ENCODE results near the gene EFNA3.

EFNA3 gene

DNA sequence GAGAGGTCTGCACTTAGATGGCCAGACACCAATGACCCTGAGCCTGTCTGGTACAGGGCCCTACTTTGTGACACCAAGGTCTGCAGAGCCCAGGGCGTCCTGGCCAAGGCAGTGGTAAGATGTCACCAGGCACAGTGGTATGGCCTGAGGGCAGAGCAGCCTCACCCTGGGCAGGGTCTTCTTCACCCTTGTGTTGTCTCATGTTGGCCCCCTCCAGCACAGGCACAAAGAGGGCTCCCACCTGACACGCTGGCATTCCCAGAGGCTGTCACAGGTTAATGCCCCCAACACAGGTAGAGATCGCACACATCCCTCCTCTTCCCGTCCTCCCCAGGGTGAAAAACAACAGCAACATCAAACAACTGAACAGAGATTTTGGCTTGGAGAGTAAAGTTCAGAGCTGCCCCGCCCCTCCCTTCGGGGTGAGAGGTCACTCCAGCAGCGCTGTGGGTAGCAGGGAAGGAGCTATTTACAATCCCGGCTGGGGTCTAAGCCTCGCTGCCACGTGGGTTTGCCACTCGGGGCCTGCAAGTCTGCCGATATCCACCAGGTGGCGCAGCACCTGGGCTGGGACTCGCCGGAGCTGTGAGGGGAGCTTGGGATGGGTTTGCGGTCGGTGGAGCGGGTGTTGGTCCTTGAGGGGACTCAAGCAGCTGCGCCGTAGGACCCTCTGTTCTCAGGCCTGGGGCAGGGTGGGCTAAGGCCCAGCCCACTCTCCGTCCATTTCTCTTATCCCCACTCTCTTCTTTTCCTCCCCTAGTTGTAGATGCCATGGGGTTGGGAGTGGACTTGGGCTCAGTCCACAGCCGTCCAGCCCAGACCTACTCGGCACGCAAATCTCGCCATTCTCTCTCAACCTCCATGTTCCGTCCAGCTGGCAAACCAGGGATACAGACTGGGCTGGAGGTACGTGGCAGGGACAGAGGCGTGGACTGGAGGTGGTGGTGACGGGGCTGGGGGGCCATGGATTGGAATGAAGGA is 12.7 kb downstream of the EFNA3 start:
- Mint-ChIP-seq H3K27me3 (ENCODE audit: low read depth) (peaks cover 20% of the 10 kb centered on the region), H3K27ac (no peak overlapping the region), H3K36me3 (ENCODE audit: low read depth) (no peaks in the 10 kb centered on the region), H3K4me3 (peak overlapping the region; percentile 1), H3K4me1 (ENCODE audit: low read depth) (peaks cover 4% of the 10 kb centered on the region), H3K9me3 (no peaks in the 10 kb centered on the region)
- peak; percentile 70 for DNase-seq (ENCODE audit: low spot score)

DNA sequence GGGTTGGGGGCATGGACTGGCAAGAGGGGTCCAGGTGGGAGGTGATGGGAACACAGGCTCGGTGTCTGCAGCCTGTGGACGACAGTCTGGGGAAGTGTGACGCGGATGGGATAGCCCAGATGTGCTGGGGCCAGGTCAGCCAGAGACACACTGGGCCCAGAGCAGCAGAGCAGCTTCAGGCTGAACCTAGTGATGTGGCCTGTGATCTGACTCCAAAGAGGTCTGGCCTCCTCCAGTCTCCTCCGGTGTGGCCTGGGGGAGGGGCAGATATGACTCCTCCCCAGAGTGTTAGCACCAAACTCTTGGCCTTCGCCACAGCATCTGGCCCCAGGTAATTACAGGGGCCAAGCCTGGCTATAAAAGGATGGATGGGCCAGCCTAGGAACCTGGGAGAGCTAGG is 13.5 kb downstream of the EFNA3 start:
- Mint-ChIP-seq H3K36me3 (ENCODE audit: low read depth) (no peaks in the 10 kb centered on the region), H3K4me1 (ENCODE audit: low read depth) (peaks cover 4% of the 10 kb centered on the region), H3K4me3 (no peak overlapping the region), H3K27ac (no peak overlapping the region), H3K9me3 (no peaks in the 10 kb centered on the region), H3K27me3 (ENCODE audit: low read depth) (peaks cover 24% of the 10 kb centered on the region)
- no peak for DNase-seq (ENCODE audit: low spot score)

DNA sequence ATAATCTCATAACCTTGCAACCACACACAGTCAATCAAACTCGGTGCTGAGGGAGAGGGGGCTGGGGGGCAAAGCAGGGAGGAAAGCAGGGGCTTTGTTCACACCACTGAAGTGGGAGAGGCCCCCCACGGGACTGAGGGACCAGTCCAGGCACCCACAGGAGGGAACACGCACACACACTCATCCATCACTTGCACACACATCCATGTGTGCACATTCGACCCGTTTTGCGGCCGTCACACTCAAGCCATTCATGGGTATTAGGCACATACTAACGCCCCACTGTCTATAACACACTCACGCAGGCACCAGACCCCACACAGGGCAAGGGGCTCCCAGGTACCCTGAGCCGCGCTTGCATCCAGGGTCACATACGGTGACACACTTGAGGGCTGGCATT is 14.0 kb downstream of the EFNA3 start:
- no peaks in the 10 kb centered on the region for H3K36me3 Mint-ChIP-seq (ENCODE audit: low read depth)
- no peak overlapping the region for H3K27ac Mint-ChIP-seq
- DNase-seq (ENCODE audit: low spot score): no peak
- H3K4me3 Mint-ChIP-seq: no peak overlapping the region
- H3K9me3 Mint-ChIP-seq: no peaks in the 10 kb centered on the region
- H3K4me1 Mint-ChIP-seq (ENCODE audit: low read depth): peaks cover 4% of the 10 kb centered on the region
- peaks cover 24% of the 10 kb centered on the region for H3K27me3 Mint-ChIP-seq (ENCODE audit: low read depth)

DNA sequence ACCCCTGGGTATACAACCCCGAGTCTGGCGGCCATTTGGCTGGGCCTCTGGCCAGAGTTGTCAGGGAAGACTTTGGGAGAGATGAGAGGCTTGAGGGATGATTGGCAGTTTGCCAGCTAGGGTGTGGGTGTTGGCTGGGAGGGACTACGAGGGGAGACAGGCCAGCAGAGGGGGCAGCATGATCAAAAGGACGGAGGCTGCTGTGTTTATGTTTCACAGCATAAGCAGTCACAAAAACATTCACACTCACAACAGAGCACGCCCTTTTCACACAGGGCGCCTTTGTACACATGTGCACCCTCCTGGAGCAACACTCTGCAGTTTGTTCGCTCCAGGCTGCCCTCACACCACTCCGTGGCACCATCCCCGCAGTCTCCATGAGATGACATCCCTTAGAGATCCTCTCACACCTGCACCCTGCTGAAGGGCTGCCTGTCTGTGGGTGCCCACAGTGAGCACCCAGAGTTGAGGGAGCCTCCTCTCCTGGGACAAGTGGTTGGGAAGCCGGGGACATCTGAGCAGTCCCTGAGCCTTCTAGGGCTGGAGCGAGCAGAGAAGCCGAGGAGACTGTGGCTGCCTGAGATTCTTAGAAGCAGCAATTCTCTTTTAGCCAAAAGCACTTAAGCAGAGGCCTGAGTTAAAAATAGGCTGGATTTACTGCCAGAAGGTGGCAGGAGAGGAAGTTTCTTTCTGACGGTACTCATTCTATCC is 15.4 kb downstream of the EFNA3 start:
- H3K4me3 Mint-ChIP-seq: no peak overlapping the region
- H3K36me3 Mint-ChIP-seq (ENCODE audit: low read depth): no peaks in the 10 kb centered on the region
- H3K4me1 Mint-ChIP-seq (ENCODE audit: low read depth): peaks cover 4% of the 10 kb centered on the region
- no peak for DNase-seq (ENCODE audit: low spot score)
- H3K27me3 Mint-ChIP-seq (ENCODE audit: low read depth): peaks cover 24% of the 10 kb centered on the region
- no peak overlapping the region for H3K27ac Mint-ChIP-seq
- H3K9me3 Mint-ChIP-seq: no peaks in the 10 kb centered on the region

DNA sequence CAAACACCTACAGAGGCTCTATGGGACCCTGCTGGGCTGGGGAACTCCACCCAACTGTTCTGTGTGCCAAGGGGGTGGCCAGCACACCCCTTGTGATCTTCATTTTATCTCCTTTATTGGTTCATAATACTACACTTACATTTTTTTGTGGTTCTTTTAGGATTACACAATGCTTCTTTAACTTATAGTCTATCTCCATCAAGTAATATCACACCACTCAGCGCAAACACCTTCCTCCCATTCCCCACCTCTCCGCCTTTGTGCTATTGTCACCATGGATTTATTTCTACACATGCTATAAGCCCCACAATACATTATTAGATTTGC is 15.9 kb downstream of the EFNA3 start:
- no peak for DNase-seq (ENCODE audit: low spot score)
- no peaks in the 10 kb centered on the region for H3K9me3 Mint-ChIP-seq
- H3K27ac Mint-ChIP-seq: no peak overlapping the region
- no peak overlapping the region for H3K4me3 Mint-ChIP-seq
- no peaks in the 10 kb centered on the region for H3K36me3 Mint-ChIP-seq (ENCODE audit: low read depth)
- peaks cover 24% of the 10 kb centered on the region for H3K27me3 Mint-ChIP-seq (ENCODE audit: low read depth)
- peaks cover 4% of the 10 kb centered on the region for H3K4me1 Mint-ChIP-seq (ENCODE audit: low read depth)

DNA sequence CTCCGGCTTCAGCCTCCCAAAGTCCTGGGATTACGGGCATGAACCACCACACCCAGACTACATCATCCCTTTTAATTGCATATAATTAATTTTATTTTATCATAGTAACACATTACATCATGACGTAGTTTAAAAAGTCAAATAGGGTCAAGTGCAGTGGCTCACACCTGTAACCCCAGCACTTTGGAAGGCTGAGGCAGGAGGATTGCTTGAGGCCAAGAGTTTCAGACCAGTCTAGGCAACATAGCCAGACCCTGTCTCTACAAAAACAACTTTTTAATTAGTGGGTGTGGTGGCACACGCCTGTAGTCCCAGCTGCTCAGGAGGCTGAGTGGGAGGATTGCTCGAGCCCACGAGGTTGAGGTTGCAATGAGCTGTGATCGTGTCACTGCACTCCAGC is 20.7 kb downstream of the EFNA3 start:
- Mint-ChIP-seq H3K4me3 (no peak overlapping the region), H3K27me3 (ENCODE audit: low read depth) (peaks cover 22% of the 10 kb centered on the region), H3K36me3 (ENCODE audit: low read depth) (no peaks in the 10 kb centered on the region), H3K9me3 (no peaks in the 10 kb centered on the region), H3K27ac (no peak overlapping the region), H3K4me1 (ENCODE audit: low read depth) (no peaks in the 10 kb centered on the region)
- no peak for DNase-seq (ENCODE audit: low spot score)

DNA sequence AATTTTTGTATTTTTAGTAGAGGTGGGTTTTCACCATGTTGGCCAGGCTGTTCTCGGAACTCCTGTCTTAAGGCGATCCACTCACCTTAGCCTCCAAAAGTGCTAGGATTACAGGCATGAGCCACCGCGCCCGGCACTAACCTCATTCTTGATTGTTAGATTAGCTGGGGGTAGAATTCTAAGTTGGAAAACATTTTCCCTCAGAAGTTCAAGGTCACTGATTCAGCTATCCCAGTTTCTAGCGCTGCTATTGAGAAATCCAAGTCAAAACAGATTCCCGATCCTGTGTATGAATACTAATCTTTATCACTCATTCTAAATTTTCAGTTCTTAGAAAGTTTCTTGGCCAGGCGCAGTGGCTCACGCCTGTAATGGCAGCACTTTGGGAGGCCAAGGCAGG is 24.7 kb downstream of the EFNA3 start:
- H3K4me1 Mint-ChIP-seq (ENCODE audit: low read depth): no peaks in the 10 kb centered on the region
- peaks cover 6% of the 10 kb centered on the region for H3K27me3 Mint-ChIP-seq (ENCODE audit: low read depth)
- H3K9me3 Mint-ChIP-seq: no peaks in the 10 kb centered on the region
- H3K4me3 Mint-ChIP-seq: no peak overlapping the region
- no peaks in the 10 kb centered on the region for H3K36me3 Mint-ChIP-seq (ENCODE audit: low read depth)
- H3K27ac Mint-ChIP-seq: no peak overlapping the region
- no peak for DNase-seq (ENCODE audit: low spot score)

DNA sequence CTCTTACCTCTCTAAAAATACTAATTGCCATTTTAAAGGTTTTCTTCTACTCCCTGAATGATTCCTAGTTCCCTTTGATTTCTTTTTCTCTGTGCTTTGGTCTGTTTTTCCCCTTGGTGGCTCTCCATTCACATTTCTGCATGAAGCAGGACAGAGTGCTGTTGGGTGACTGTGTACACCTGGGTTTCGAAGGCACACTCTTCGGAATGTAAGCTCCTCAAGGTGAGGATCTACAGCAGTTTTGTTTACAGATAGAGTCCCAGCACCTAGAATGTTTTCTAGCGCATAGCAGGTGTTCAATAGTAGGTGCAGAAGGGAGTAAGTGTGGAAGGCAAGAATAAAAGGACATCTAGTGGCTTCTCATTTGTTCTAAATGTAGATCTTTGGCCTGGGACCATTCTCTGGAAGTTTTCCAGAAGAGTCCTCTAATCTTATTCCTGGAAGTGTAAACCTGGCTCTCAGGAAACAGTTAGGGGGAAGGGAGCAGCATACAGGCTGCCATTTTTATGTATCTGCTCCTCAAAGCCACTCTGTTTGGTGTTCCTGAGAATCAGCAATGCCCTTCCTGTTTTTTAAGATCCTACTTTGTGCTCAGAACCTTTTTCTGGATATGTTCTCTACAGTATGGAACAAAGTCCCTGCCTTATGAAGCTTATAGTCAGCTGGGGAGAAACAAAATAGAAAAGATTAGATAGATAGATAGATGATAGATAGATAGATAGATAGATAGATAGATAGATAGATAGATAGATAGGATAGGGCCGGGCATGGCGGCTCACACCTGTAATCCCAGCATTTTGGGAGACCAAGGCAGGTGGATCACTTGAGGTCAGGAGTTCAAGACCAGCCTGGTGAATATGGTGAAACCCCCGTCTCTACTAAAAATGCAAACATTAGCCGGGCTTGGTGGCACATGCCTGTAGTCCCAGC is 26.2 kb downstream of the EFNA3 start:
- Mint-ChIP-seq H3K4me1 (ENCODE audit: low read depth) (no peaks in the 10 kb centered on the region), H3K36me3 (ENCODE audit: low read depth) (no peaks in the 10 kb centered on the region), H3K27ac (no peak overlapping the region), H3K9me3 (no peaks in the 10 kb centered on the region), H3K27me3 (ENCODE audit: low read depth) (peaks cover 6% of the 10 kb centered on the region), H3K4me3 (no peak overlapping the region)
- DNase-seq (ENCODE audit: low spot score): no peak

DNA sequence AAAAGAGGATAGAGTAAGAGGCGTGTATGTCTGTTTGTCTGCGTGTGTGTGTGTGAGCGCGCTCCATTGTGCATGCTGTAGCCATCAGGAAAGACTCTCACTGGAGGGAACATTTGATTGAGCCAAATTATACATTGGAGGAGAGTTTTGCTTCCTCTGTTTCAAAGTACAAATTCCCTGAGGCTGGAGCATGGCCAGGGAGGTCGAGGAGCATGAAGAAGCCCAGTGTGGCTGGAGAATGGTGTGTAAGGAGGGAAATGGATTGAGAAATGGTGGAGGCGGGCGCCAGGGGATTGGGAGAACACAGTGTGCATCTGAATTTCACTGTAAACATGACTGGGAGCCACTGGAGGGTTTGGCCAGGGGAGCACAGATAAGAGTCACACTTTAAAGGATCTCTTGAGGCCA is 27.0 kb downstream of the EFNA3 start:
- DNase-seq (ENCODE audit: low spot score): no peak
- Mint-ChIP-seq H3K4me3 (no peak overlapping the region), H3K27ac (no peak overlapping the region), H3K36me3 (ENCODE audit: low read depth) (no peaks in the 10 kb centered on the region), H3K4me1 (ENCODE audit: low read depth) (no peaks in the 10 kb centered on the region), H3K27me3 (ENCODE audit: low read depth) (peaks cover 6% of the 10 kb centered on the region), H3K9me3 (no peaks in the 10 kb centered on the region)

DNA sequence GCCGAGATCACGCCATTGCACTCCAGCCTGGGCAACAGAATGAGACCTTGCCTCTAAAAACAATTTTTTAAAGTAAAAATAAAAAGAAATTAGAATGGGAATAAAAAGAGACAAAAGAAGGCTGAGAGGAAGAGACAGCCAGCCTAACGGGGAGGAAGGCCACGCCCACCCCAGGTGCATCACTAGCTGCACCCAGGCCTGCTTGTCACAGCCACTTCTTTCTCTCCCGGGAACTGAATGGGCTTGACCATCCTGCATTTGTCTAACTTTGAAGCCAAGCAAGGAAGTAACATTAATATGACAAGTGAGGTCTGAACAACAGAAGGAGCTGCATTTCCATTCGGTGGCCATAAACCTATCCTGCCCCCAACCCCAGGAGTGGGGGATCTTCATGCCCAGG is 28.2 kb downstream of the EFNA3 start:
- H3K9me3 Mint-ChIP-seq: no peaks in the 10 kb centered on the region
- H3K27ac Mint-ChIP-seq: no peak overlapping the region
- no peaks in the 10 kb centered on the region for H3K36me3 Mint-ChIP-seq (ENCODE audit: low read depth)
- no peak for DNase-seq (ENCODE audit: low spot score)
- no peaks in the 10 kb centered on the region for H3K4me1 Mint-ChIP-seq (ENCODE audit: low read depth)
- no peak overlapping the region for H3K4me3 Mint-ChIP-seq
- peaks cover 6% of the 10 kb centered on the region for H3K27me3 Mint-ChIP-seq (ENCODE audit: low read depth)

DNA sequence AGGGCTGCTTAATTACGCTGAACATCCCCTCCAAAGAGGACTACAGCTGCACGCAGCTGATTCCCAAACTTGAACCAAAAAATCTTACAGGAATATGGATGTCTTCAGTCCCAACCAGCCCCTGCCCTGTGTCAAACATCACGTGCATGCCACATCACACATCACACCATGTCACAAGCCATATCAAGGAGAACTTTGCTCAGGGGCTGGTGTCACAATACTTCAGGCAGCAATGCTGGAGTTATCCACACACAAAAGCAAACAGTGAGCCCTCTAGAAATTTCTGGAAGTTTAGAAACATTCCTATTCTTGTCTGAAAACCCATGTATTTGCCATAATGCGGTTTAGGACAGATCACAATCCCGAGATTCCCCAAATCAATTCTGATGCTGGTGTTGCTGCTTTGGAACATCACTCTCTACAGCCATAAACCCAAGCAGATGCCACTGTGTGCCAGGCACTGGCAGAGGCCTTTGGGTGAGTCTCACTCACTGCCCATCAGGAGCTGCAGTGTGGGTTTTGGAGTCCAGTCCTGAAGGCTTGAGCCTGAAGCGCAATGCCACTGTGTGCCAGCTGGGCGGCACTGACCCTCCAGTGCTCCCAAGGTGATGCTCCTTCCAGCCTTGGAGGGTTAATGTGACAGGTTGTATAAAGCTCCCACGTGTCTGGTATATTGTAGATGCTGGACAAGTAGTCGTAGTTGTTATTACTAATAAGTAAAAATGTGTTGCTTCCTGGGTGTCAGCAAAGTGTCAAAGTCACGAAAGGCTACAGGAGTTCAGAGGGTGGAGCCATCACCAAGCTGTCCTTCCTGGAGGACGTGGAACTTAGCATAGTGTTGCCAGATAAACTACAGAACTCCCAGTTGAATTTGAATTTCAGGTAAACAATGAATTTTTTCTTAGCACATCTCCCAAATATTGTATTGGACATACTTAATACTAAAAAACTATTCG is 28.9 kb downstream of the EFNA3 start:
- no peak for DNase-seq (ENCODE audit: low spot score)
- H3K4me1 Mint-ChIP-seq (ENCODE audit: low read depth): no peaks in the 10 kb centered on the region
- no peaks in the 10 kb centered on the region for H3K9me3 Mint-ChIP-seq
- H3K27ac Mint-ChIP-seq: no peak overlapping the region
- H3K36me3 Mint-ChIP-seq (ENCODE audit: low read depth): no peaks in the 10 kb centered on the region
- H3K4me3 Mint-ChIP-seq: no peak overlapping the region
- peaks cover 6% of the 10 kb centered on the region for H3K27me3 Mint-ChIP-seq (ENCODE audit: low read depth)

DNA sequence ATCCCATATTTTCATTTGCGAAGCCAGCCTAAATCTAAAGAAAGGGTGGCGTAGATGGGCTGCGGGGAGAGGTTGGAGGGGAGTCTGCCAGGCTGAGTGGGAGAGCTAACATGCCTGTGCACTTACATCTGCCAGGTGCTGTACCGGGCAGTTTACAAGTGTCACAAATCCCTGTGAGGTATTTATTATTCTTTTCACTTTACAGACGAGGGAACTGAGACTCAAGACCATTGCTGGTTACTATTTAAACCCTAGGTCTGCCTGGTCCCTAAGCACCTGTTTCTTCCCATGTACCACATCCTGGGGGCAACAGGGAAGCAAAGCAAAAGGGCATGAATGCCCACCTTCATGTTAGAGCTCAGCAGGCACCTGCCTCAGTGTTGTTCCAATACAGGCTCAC is 29.7 kb downstream of the EFNA3 start:
- Mint-ChIP-seq H3K4me1 (ENCODE audit: low read depth) (no peaks in the 10 kb centered on the region), H3K27ac (no peak overlapping the region), H3K9me3 (no peaks in the 10 kb centered on the region)

DNA sequence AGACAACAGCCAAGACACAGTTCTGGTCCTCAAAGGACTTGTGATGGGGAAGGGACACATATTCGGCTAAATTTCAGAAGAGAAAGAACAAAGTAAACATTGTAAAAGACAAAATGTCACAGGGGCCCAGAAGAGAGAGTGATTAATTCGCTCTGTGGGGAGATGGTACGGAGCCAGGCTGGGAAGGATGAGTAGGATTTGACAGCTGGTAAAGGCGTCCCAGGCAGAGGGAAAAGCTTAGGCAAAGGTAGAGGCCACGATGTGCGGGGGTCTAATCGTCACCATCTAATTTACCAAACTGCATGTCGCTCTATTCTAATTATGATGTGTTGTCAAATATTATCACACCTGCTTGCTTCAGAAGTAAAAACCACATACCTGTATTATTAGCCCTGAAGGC is 31.7 kb downstream of the EFNA3 start:
- no peak overlapping the region for H3K4me3 Mint-ChIP-seq
- no peaks in the 10 kb centered on the region for H3K4me1 Mint-ChIP-seq (ENCODE audit: low read depth)
- H3K36me3 Mint-ChIP-seq (ENCODE audit: low read depth): no peaks in the 10 kb centered on the region
- H3K27me3 Mint-ChIP-seq (ENCODE audit: low read depth): peaks cover 8% of the 10 kb centered on the region
- no peak overlapping the region for H3K27ac Mint-ChIP-seq
- no peak for DNase-seq (ENCODE audit: low spot score)
- H3K9me3 Mint-ChIP-seq: no peaks in the 10 kb centered on the region

More for the DNA sequence above, 29.7 kb downstream of the EFNA3 start:
- no peaks in the 10 kb centered on the region for H3K36me3 Mint-ChIP-seq (ENCODE audit: low read depth)
- no peak overlapping the region for H3K4me3 Mint-ChIP-seq
- DNase-seq (ENCODE audit: low spot score): no peak
- peaks cover 6% of the 10 kb centered on the region for H3K27me3 Mint-ChIP-seq (ENCODE audit: low read depth)
